NCI-H2227 (cell line): ENCODE data around the gene LRP1.

Source experiments
- DNase-seq: peaks from one replicate; lab custom pipeline; 2025; ENCODE audit not compliant: unreplicated experiment; lab: John Stamatoyannopoulos, UW

LRP1 gene

DNA sequence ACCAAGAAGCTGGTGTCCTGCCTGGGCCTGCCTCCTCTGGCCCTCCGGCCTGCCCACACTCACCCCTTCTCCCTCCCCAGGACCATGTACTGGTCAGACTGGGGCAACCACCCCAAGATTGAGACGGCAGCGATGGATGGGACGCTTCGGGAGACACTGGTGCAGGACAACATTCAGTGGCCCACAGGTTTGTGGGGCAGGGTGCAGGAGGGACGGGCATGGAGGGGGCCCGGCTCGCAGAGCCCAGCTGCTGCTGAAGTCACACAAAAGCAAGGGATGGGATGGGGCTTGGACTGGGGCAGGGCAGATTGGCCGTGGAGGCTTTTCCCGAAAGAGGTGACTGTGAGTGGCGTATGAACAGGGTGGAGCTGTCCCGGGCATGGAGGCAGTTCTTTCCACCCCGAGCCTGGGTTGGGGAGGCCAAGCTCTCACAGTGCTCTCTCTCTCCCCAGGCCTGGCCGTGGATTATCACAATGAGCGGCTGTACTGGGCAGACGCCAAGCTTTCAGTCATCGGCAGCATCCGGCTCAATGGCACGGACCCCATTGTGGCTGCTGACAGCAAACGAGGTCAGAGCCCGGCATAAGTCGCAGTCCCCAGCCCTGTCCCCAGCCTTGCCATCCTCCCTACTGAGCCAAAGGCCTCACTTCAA lies 80.5 kb downstream of the LRP1 start:
- no peak for DNase-seq

DNA sequence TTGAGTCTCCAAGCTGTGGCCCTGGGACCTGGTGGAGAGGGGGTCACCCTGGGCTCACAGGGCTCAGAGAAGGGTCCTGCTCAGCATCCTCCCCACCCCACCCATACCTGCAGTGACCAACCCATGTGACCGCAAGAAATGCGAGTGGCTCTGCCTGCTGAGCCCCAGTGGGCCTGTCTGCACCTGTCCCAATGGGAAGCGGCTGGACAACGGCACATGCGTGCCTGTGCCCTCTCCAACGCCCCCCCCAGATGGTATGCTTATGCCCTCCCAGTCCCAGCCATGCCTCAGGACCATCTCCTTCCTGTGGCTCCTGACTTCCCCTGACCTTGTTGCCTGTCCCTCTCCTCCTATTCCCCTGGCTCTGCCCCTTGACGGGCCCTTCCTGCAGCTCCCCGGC lies 81.6 kb downstream of the LRP1 start:
- no peak for DNase-seq

DNA sequence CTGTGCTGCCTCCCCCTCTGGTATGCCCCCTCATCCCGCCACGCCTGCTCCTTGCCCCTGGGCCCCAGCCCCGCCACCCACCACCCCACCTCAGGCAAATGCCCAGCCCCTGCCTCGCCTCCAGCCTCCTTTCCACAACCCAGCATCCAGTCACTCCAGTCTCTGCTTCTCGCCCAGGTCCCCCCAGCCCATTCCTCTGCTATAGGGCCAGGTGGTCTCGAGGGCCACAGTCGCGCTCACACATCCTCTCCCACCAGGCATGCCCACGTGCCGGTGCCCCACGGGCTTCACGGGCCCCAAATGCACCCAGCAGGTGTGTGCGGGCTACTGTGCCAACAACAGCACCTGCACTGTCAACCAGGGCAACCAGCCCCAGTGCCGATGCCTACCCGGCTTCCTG lies 82.2 kb downstream of the LRP1 start:
- no peak for DNase-seq

DNA sequence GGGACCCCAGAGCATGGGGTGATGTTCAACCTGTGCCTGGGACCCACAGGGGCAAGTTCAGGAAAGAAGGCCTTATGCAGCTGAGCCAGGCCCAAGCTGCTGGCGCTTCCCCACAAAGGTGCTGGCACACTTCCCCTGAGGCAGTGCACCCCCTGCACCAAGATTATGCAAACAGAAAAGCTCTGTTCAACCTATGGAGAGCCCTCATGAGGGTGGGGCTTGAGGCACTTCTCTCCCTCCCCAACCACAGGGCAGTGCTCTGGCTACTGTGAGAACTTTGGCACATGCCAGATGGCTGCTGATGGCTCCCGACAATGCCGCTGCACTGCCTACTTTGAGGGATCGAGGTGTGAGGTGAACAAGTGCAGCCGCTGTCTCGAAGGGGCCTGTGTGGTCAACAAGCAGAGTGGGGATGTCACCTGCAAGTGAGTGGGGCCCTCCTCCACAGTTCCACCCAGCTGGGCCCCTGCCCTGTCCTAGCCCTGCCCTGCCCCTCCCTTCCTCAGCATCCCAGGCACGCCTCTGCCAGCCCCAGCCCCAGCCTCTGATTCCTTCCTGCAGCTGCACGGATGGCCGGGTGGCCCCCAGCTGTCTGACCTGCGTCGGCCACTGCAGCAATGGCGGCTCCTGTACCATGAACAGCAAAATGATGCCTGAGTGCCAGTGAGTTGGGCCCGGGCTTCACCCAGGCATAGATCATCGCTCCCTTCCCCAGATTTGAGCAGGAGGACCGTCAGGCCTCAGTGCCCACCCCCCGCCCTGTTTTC lies 82.8 kb downstream of the LRP1 start:
- no peak for DNase-seq

DNA sequence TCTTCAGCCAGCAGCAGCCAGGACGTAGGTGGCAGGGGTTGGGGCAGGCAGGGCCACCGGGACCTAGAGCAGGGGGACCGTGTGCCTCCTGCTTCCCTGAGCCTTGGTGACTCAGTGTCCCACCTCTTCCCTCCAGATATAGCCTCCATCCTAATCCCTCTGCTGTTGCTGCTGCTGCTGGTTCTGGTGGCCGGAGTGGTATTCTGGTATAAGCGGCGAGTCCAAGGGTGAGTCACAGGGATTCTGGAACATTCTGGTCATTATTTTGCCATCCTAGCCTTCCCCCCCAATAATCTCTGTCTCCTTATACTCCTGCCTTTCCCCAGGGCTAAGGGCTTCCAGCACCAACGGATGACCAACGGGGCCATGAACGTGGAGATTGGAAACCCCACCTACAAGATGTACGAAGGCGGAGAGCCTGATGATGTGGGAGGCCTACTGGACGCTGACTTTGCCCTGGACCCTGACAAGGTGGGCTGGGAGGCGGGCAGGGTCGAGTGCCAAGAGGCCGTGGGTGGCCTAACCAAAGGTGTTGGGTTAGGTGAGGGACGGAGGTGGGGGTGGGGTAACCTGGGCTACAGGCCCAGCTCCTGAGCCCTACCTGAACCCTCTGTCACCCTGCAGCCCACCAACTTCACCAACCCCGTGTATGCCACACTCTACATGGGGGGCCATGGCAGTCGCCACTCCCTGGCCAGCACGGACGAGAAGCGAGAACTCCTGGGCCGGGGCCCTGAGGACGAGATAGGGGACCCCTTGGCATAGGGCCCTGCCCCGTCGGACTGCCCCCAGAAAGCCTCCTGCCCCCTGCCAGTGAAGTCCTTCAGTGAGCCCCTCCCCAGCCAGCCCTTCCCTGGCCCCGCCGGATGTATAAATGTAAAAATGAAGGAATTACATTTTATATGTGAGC lies 83.8 kb downstream of the LRP1 start:
- DNase-seq: no peak

DNA sequence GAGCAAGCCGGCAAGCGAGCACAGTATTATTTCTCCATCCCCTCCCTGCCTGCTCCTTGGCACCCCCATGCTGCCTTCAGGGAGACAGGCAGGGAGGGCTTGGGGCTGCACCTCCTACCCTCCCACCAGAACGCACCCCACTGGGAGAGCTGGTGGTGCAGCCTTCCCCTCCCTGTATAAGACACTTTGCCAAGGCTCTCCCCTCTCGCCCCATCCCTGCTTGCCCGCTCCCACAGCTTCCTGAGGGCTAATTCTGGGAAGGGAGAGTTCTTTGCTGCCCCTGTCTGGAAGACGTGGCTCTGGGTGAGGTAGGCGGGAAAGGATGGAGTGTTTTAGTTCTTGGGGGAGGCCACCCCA lies 84.4 kb downstream of the LRP1 start:
- DNase-seq: no peak

DNA sequence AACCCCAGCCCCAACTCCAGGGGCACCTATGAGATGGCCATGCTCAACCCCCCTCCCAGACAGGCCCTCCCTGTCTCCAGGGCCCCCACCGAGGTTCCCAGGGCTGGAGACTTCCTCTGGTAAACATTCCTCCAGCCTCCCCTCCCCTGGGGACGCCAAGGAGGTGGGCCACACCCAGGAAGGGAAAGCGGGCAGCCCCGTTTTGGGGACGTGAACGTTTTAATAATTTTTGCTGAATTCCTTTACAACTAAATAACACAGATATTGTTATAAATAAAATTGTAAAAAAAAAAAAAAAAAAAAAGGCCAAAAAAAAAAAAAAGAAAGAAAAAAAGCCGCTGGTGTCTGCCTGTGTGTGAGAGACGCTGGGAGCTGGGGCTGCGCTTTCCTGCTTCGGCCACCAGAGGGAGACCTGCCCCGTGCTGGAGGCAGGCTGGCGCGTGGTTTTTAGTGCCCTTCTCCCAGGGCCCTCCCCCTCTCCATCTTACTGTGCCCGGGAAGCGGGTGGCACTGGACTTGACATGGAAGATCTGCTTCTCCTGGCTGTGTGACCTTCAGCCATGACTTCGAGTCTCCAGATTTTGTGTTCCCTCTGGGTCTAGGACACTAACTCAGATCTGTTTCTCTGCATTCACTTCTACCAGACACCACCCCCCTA lies 84.9 kb downstream of the LRP1 start:
- peak; percentile 83 for DNase-seq

DNA sequence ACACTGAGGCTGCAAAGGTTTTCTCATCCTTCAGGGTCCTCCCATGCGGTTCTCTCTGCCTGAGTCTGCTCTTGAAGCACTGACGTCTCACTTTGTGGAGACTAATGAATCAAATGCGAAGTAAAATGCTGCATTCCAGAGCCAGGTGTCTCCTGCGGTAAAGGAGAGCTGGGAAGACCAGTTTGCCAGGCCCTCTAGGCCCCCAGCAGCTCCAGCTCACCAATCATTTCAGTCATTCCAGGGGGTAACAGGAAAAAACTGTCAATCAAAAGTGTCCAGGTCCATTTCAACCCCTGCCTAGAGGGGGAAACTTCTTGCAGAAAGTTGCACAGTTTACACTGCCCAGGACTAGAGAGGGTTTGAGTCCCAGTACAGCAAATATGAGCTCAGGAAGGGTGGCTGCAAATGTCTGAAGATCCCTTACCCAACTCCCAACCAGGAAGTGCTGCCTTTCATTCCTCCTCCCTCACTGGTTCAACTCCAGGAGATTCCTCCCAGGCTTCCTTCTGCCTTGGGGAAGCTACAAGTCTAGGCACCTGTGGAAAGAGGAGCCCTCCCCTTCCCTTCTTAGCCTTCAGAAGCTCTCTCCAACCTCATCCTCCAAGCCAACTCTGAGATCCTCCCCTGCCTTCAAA lies 85.6 kb downstream of the LRP1 start:
- no peak for DNase-seq

DNA sequence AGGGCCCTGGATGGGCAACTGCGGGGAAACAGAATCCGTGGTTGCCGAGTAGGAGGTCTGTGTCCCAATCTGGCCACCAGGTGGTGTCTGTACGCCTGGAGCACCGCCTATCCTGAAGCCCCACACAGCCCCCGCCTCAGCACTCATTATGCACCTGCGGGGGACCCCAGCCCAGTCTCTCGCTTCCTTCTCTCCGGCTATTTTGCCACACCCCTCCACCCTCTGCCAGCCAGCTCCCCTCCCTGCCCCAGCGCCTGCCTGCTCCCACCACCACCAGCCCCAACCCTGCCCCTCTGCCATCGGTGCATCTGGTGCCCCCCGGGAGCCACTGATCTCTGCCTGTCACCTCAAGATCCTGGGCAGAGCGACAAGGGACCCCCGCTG lies 86.1 kb downstream of the LRP1 start:
- DNase-seq: peak; percentile 68

DNA sequence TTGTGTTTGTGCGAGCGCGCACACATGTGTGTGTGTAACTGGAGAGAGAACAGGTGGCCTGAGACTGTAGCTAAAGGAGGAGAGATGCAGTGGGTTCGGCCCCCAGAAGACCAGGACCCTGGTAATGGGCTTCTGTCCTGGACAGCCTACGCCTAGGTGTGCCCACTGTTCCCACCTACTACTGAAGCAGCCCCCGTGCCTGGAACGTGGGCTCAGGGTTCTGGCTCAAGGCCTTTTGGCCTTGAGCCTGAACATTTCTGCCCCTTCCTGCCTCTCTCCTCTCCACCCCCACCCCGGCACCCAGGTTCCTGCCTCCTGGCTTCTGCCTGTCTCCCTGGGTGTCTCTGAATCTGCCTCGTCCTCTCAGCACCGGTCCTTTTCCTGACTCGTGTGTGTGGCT lies 86.8 kb downstream of the LRP1 start:
- no peak for DNase-seq

DNA sequence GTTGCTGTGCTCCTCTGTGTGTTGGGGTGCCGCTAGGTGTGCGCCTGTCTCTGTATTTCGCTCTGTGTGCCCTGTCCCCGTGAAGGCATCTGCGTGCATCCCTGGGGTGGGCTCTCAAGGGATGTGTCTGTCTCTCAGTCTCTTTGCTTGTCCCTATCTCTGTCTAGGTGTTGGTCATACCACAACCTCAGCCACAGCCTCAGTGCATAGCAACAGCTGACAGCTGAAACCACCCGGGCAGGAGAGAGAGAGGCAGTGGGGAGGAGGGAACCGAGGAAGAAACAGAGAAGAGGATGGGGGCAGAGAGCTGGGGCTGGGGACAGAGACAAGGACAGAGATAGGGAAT lies 87.4 kb downstream of the LRP1 start:
- no peak for DNase-seq

DNA sequence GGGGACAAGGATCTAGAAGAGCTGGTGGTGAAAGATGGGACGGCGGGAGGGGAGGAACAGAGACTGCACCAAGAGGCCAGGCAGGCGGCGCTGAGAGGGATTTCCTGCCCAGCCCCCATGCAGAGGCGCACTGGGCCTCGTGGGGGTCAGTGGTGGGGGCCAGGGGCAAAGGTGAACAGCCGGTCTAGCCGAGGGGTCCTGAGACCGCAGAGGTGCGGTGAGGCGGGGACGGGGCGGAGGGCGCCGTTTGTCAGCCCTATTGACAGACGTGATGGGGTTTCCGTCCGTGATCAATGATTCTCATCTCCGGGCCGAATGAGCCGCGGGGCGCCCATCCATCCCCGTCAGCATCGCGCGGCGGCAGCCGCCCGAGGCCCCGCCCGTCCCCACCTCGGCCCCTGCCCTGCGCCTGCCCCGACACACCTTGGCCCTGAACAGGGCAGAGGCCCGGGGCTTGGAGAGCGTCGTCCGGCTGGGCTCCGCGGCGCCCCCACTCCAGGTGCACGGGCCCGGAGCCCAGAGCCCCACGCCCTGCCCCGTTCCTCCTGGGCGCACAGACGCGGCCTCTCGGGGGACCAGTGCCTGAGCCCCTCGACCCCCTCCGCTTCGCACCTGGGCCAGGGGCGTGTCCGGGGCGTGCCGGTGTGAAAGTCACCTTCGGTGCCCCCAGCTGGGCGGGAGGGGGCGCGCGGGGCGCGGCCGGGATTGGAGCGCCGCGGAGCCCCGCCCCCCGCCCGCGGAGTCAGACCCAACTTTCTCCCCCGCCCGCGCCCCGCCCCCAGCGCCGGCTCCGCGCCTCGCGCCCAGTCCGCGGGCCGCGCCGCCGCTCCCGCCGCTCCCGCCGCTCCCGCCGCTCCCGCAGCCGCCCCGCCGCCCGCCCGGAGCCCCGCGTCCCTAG lies 88.0 kb downstream of the LRP1 start, which contains the start of gene NXPH4:
NXPH4 (plus strand) TSS at position 781 of the 898 bp plus-strand sequence. CDS start 176 bp downstream, outside the sequence.
- no peak for DNase-seq

DNA sequence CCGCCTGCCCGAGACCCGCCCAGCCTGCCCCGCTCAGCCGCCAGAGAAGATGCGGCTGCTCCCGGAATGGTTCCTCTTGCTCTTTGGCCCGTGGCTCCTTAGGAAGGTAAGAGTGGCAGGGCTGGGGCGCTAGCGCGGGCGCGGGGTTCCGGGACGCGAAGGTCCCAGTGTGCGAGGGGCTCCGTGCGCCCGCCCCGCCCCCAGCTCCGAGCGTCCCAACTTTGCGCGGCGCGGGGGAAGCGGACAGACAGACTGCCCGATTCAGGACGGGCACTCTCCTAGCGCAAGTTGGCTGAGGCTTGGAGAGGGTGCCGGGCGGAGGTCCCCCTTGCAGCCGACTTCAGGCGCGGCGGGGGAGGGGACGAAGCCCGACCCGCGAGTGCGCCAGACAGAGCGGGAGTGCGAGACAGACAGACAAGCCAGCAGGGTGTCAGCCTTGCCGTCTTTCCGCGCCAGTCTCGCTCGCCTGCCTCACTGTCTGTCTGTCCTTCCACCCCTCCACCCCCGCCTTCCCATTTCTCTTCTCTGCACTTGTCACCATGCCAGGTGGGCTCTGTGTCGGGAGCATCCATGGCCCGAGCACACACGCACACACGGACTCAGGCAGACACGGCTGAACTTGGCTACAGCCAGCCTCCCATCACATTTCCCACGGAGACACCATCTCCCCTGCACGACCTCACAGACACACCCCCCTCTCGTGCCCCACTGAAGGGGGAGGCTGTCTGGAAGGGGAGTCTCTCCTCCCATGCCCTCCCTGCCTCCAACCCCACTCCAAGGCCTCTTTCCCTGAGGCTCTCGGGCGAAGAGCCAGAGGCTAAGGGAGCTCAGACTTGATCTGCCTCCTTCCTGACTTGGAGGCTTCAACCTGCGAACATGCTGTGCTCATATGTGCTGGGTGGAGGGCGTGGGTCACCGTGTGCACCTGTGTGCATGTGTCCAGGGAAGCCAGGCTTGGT lies 88.9 kb downstream of the LRP1 start:
- no peak for DNase-seq

DNA sequence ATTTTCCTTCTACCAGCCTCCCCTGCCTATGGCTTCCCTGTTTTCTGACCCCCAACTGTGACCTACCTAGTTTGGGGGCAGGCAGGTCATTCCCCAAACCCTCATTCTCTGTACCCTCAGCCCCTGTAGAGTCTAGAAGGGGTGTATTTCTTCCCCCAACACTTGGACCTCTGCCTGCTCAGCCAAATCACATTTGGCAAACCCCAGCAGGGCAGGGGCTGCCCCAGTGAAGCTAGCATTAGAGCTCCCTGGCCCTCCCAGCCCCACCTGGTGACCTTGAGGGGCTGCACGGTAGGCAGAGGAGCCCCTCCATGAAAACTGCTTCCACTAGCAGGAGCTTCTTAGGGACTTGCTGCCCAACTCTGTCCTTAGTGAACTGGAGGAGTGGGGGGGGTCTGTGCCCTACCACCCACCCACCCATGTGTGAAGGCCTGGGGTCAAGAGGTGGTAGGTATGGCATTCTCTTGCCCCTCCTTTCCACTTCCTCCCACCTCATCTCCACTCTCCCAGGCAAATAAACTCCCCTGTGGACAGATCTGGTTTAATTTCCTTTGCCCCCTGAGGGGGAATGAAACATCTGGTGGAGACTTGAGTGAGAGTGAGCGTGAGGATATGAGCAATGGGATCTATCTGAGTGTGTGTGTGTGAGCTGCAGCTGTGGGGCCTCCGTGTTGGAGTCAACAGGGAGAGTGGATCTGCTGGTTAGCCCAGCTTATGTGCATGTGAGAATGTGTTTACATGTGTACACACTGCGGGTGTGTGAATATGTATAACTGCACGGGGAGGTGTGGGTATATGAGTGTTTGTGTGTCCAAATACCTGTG lies 90.0 kb downstream of the LRP1 start:
- DNase-seq: no peak

DNA sequence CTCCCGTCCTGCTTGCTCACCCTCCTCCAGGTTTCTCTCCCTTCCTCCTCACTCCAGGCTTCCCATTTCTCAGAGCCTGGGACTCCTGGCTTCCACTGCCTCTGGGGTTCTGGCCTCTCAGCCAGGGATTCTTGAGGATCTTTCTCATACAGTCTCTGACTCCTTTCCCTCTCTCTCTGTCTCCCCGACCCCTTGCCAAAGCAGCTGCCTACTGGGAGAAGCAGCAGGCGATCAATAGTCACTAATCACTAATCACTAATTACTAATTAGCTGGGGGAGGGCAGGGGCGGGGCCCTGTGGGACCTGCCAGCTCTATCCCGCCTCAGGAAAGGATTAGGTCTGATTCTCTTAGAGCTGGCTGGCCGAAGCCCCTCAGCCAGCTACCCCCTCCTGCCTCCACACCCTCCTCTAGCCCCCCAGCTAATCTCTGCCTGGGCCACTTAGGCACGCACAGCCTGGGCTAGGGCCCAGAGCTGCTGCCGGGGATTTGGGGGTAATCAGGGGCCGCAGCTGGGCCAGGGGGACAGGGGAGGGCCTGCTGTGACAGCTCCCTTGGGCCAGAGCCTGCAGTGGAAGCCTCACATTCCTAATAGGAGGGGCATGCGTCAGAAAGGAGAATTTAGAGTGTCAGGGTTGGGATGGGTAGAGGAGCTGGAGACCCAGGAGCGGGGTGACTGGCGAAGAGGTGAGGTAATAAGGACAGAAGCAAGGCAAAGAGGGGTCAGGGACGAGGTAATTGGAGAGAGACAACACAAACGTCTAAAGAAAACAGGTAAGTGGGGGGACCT lies 91.1 kb downstream of the LRP1 start:
- DNase-seq: no peak

DNA sequence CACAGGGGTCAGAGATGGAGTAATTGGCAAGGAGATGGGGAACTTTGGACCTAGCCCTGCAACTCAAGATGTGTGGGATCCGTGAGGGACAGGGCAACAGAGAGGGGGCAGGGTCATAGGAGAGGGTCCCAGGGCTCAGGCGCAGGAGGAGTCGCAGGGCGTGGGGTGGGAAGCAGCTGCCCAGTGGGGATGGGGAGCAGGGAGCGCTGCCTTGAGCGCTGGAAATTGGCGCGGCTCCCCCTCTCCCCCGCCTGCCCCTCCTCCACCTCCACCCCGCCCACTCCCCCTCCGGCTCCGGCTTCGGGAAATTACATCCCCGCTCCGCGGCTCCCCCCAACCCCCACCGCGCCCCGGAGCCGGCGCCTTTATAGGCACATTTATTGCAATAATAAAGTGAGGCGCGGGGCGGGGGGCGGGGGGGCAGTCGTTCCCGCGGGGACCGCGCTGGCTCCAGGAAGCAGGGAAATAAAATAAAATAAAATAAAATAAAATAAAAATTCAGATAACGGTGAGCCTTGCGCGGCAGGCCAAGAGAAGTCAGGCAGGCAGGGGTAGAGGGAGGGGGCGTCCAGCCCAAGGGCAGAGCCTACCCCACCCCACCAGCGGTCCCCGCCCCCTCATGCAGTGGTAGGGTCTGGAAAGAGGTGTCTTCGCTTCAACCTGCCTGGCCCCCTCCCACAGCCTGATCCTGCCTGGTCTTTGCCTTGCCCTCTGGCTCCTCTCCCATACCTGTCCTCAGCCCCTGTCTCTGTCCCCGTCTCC lies 91.9 kb downstream of the LRP1 start:
- peak; percentile 14 for DNase-seq
